Gastrocnemius medialis (tissue), 4 donors: ENCODE data around the gene ABCA8. TPM values are rescaled to one million over a fixed set of nuclear protein-coding genes. Genes with fewer than 3 reads are reported as not detected.

Experiments
- ATAC-seq, 2 donors: fragments of 150-250 bp; one replicate each; pipeline ENCODE4 v1.9.1; 2016
- DNase-seq, 2 donors: peaks; one replicate each; pipeline ENCODE4 v3.0.0-alpha.2; 2019
- H3K27ac ChIP-seq, 4 donors: fragments of 200-600 bp; sonication (generic); 1 replicate in 1 of 4; 2 replicates in 3 of 4; pipeline ENCODE4 v1.5.1; 2016 to 2018; ENCODE audit warnings: mild to moderate bottlenecking in 2 of 4, moderate library complexity in 1 of 4
- H3K27me3 ChIP-seq, 3 donors: fragments of 200-600 bp; sonication (generic) in 2 of 3; 1 replicate in 1 of 3; 2 replicates in 2 of 3; pipeline versions ENCODE4 v1.5.1 to v1.6.0; 2016 to 2019; ENCODE audit warnings: mild to moderate bottlenecking in 1 of 3, moderate library complexity in 1 of 3
- H3K36me3 ChIP-seq, 2 donors: fragments of 200-600 bp; sonication (generic) in 1 of 2; one replicate each; pipeline ENCODE4 v1.5.1; 2017 to 2018
- H3K4me1 ChIP-seq, 2 donors: fragments of 200-600 bp; sonication (generic) in 1 of 2; one replicate each; pipeline ENCODE4 v1.5.1; 2016 to 2017; ENCODE audit warnings: mild to moderate bottlenecking in 2 of 2
- H3K4me3 ChIP-seq, 4 donors: fragments of 200-600 bp; sonication (generic) in 3 of 4; 1 replicate in 1 of 4; 2 replicates in 3 of 4; pipeline ENCODE4 v1.5.1; 2016 to 2019; ENCODE audit warnings: mild to moderate bottlenecking in 2 of 4
- H3K9me3 ChIP-seq, 3 donors: fragments of 200-600 bp; sonication (generic) in 2 of 3; 1 replicate in 1 of 3; 2 replicates in 2 of 3; pipeline ENCODE4 v1.5.1; 2016 to 2019
- CTCF ChIP-seq, 5 experiments: fragments of 450-650 bp in 3 of 5; fragments of 200-600 bp in 2 of 5; sonication (generic) in 2 of 5; IDR thresholded peaks in 4 of 5; conservative IDR thresholded peaks in 1 of 5; 1 replicate in 4 of 5; 2 replicates in 1 of 5; pipeline ENCODE4 v1.5.1; 2016 to 2019; ENCODE audit warnings: antibody characterized with exemption in 5 of 5, mild to moderate bottlenecking in 3 of 5, moderate library complexity in 3 of 5
- POLR2A ChIP-seq, 2 donors: fragments of 450-650 bp; IDR thresholded peaks; one replicate each; pipeline ENCODE4 v1.6.1; 2017; ENCODE audit warnings: antibody characterized with exemption in 2 of 2, mild to moderate bottlenecking in 2 of 2, moderate library complexity in 2 of 2
- in situ Hi-C, 4 donors: fragments of 200-750 bp; cut with MboI; loops; one replicate each; pipeline versions ENCODE4 v1.15.0 to v1.8.0; 2017; ENCODE audit warnings: low sequenced_read_pairs in 4 of 4
- intact Hi-C: fragments of 100-400 bp; cut with DNase I; formaldehyde crosslinking; loops from one replicate; pipeline ENCODE4 v1.15.1; 2023; ENCODE audit warnings: low total_unique reads
- total RNA-seq, 4 donors: library from RNA; depleted of rRNA; stranded (reverse); fragments of >200 nt; gene quantifications; one replicate each; pipeline versions ENCODE4 v1.1.0 to v1.2.3, GENCODE V29; 2016

ABCA8 gene
- total RNA-seq, 4 donors from 2014 or later, result 8.4 to 24.9 (median 21.7) TPM

- intact Hi-C loops (no loop called here), in situ Hi-C loops (no loop called here)
- TF ChIP-seq POLR2A (IDR thresholded peaks at IDR 0.05) (no peak), CTCF (IDR thresholded peaks at IDR 0.05 in 4 of 5, conservative IDR thresholded peaks at IDR 0.05 in 1 of 5) (no peak)
- ATAC-seq (no peak), DNase-seq (no peak)
- no peak overlapping the region for H3K27ac ChIP-seq
- H3K4me3 ChIP-seq, result no peak overlapping the region
- H3K27me3 ChIP-seq, result no peaks in the 10 kb centered on the region
- H3K9me3 ChIP-seq, result no peaks in the 10 kb centered on the region
- peaks cover 0 to 14% of the 10 kb centered on the region in 2 donors for H3K36me3 ChIP-seq
- H3K4me1 ChIP-seq, result no peaks in the 10 kb centered on the region
Measured at GRCh38 chr17:68870976-68871375, 84.2 kb downstream of the ABCA8 start.

GRCh38 chr17:68870161-68870826 lies 84.9 kb downstream of the ABCA8 start:
- Histone ChIP-seq H3K27ac (no peak overlapping the region), H3K4me3 (no peak overlapping the region), H3K4me1 (no peaks in the 10 kb centered on the region), H3K9me3 (no peaks in the 10 kb centered on the region), H3K27me3 (no peaks in the 10 kb centered on the region), H3K36me3 (peaks cover 0 to 14% of the 10 kb centered on the region in 2 donors)
- in situ Hi-C loops, result no loop called here
- DNase-seq (no peak), ATAC-seq (no peak)
- intact Hi-C loops, result no loop called here
- TF ChIP-seq CTCF (IDR thresholded peaks at IDR 0.05 in 4 of 5, conservative IDR thresholded peaks at IDR 0.05 in 1 of 5) (no peak), POLR2A (IDR thresholded peaks at IDR 0.05) (no peak)

GRCh38 chr17:68868708-68869107 lies 86.5 kb downstream of the ABCA8 start:
- Histone ChIP-seq H3K4me1 (no peaks in the 10 kb centered on the region), H3K4me3 (no peak overlapping the region), H3K9me3 (no peaks in the 10 kb centered on the region), H3K36me3 (peaks cover 0 to 8% of the 10 kb centered on the region in 2 donors), H3K27ac (no peak overlapping the region), H3K27me3 (no peaks in the 10 kb centered on the region)
- in situ Hi-C loops (no loop called here), intact Hi-C loops (no loop called here)
- ATAC-seq (no peak), DNase-seq (no peak)
- TF ChIP-seq CTCF (IDR thresholded peaks at IDR 0.05 in 4 of 5, conservative IDR thresholded peaks at IDR 0.05 in 1 of 5) (no peak), POLR2A (IDR thresholded peaks at IDR 0.05) (no peak)

- in situ Hi-C loops, result no loop called here
- DNase-seq, result no peak
- TF ChIP-seq POLR2A (IDR thresholded peaks at IDR 0.05) (no peak), CTCF (IDR thresholded peaks at IDR 0.05 in 4 of 5, conservative IDR thresholded peaks at IDR 0.05 in 1 of 5) (no peak)
- H3K27ac ChIP-seq, result no peak overlapping the region
- no peak overlapping the region for H3K4me3 ChIP-seq
- no peaks in the 10 kb centered on the region for H3K27me3 ChIP-seq
- H3K9me3 ChIP-seq, result no peaks in the 10 kb centered on the region
- no peaks in the 10 kb centered on the region for H3K4me1 ChIP-seq
- peaks cover 0 to under 1% of the 10 kb centered on the region in 2 donors for H3K36me3 ChIP-seq
- no peak for ATAC-seq
- intact Hi-C loops, result no loop called here
Measured at GRCh38 chr17:68867759-68868516, 87.3 kb downstream of the ABCA8 start.
